A549 (cell line): ENCODE results near the gene CKLF.

Experiments
- CEBPB ChIP-seq, 2 experiments: fragments of >200 bp in 1 of 2; sonication (Bioruptor Twin) in 1 of 2; formaldehyde crosslinking in 1 of 2; IDR thresholded peaks; 2 replicates each; pipeline ENCODE4 v1.6.1; 2012 to 2016
- EP300 ChIP-seq, 2 experiments: fragments of >200 bp; sonication (Bioruptor Twin); formaldehyde crosslinking; IDR thresholded peaks; 2 replicates in 1 of 2; 3 replicates in 1 of 2; pipeline ENCODE4 v1.6.1; 2016 to 2017
- JUN ChIP-seq, 2 experiments: fragments of >200 bp; sonication (Bioruptor Twin); formaldehyde crosslinking; IDR thresholded peaks; 2 replicates in 1 of 2; 3 replicates in 1 of 2; pipeline ENCODE4 v1.6.1; 2016 to 2017
- JUNB ChIP-seq: fragments of >200 bp; sonication (Bioruptor Twin); formaldehyde crosslinking; IDR thresholded peaks from 2 replicates; pipeline ENCODE4 v1.6.1; 2016
- POLR2A ChIP-seq: IDR thresholded peaks from 2 replicates; pipeline ENCODE4 v1.6.1; 2012; ENCODE audit warnings: mild to moderate bottlenecking, low read length
- ZNF302 ChIP-seq: fragments of 250-450 bp; sonication (Bioruptor Pico); IDR thresholded peaks from 2 replicates; pipeline ENCODE4 v1.9.0; 2021; ENCODE audit warnings: inconsistent platforms, mild to moderate bottlenecking, moderate library complexity
- TF ChIP-seq, protein P1 (sequence below): fragments of 200-600 bp; sonication (generic); IDR thresholded peaks from 2 replicates; pipeline ENCODE4 v1.6.1; 2016; ENCODE audit warnings: antibody characterized with exemption, mild to moderate bottlenecking, moderate library complexity
- TF ChIP-seq, protein P2 (sequence below): fragments of >200 bp; sonication (Bioruptor Twin); formaldehyde crosslinking; IDR thresholded peaks from 3 replicates; pipeline ENCODE4 v1.5.1; 2016
- TF ChIP-seq, protein P3 (sequence below): fragments of 250-450 bp; sonication (Bioruptor Pico); IDR thresholded peaks from 2 replicates; pipeline ENCODE4 v1.5.0; 2021; ENCODE audit warnings: mild to moderate bottlenecking, moderate library complexity, borderline replicate concordance

DNA sequence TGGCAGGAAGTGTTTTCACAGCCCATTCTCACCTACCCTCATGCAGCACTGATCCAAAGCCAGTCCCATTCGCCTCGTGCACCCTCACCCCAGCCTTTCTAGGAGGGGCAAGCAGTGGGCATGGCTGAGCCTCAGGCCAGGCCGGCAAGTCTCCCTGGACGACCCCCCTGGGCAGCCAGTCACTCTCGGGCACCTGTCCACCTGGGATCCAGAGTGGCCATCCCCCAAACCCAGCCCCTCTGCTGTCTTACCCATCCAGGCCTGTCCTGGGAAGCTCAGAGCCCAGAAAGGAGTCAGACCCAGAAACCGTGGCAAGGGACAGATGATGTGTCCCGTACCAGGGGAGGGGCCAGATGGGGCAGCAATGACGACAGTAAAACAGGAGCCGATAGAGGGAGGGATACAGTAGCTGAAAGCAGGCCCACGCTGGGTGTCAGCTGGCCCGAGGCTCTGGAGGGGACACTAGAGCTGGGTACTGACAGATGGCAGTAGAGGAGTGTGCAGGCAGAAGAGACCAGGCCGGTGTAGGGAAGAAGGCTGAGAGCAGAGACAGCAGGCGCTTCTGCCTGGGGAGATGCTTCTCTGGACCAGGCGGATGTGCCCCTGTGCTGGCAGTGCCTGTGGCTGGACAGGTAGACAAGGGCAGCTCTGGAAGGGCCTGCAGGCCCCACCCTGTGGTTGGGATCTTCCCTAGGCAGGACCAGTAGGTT is 57.9 kb downstream of the CKLF start:
- TF ChIP-seq, protein P1, sequence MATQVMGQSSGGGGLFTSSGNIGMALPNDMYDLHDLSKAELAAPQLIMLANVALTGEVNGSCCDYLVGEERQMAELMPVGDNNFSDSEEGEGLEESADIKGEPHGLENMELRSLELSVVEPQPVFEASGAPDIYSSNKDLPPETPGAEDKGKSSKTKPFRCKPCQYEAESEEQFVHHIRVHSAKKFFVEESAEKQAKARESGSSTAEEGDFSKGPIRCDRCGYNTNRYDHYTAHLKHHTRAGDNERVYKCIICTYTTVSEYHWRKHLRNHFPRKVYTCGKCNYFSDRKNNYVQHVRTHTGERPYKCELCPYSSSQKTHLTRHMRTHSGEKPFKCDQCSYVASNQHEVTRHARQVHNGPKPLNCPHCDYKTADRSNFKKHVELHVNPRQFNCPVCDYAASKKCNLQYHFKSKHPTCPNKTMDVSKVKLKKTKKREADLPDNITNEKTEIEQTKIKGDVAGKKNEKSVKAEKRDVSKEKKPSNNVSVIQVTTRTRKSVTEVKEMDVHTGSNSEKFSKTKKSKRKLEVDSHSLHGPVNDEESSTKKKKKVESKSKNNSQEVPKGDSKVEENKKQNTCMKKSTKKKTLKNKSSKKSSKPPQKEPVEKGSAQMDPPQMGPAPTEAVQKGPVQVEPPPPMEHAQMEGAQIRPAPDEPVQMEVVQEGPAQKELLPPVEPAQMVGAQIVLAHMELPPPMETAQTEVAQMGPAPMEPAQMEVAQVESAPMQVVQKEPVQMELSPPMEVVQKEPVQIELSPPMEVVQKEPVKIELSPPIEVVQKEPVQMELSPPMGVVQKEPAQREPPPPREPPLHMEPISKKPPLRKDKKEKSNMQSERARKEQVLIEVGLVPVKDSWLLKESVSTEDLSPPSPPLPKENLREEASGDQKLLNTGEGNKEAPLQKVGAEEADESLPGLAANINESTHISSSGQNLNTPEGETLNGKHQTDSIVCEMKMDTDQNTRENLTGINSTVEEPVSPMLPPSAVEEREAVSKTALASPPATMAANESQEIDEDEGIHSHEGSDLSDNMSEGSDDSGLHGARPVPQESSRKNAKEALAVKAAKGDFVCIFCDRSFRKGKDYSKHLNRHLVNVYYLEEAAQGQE: no peak
- TF ChIP-seq POLR2A: no peak
- TF ChIP-seq JUNB: no peak
- TF ChIP-seq, protein P2, sequence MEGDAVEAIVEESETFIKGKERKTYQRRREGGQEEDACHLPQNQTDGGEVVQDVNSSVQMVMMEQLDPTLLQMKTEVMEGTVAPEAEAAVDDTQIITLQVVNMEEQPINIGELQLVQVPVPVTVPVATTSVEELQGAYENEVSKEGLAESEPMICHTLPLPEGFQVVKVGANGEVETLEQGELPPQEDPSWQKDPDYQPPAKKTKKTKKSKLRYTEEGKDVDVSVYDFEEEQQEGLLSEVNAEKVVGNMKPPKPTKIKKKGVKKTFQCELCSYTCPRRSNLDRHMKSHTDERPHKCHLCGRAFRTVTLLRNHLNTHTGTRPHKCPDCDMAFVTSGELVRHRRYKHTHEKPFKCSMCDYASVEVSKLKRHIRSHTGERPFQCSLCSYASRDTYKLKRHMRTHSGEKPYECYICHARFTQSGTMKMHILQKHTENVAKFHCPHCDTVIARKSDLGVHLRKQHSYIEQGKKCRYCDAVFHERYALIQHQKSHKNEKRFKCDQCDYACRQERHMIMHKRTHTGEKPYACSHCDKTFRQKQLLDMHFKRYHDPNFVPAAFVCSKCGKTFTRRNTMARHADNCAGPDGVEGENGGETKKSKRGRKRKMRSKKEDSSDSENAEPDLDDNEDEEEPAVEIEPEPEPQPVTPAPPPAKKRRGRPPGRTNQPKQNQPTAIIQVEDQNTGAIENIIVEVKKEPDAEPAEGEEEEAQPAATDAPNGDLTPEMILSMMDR: no peak
- no peak for TF ChIP-seq CEBPB (IDR thresholded peaks at IDR 0.05)
- TF ChIP-seq, protein P3, sequence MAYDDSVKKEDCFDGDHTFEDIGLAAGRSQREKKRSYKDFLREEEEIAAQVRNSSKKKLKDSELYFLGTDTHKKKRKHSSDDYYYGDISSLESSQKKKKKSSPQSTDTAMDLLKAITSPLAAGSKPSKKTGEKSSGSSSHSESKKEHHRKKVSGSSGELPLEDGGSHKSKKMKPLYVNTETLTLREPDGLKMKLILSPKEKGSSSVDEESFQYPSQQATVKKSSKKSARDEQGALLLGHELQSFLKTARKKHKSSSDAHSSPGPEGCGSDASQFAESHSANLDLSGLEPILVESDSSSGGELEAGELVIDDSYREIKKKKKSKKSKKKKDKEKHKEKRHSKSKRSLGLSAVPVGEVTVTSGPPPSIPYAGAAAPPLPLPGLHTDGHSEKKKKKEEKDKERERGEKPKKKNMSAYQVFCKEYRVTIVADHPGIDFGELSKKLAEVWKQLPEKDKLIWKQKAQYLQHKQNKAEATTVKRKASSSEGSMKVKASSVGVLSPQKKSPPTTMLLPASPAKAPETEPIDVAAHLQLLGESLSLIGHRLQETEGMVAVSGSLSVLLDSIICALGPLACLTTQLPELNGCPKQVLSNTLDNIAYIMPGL (CRISPR knock-in tag): no peak
- no peak for TF ChIP-seq EP300 (IDR thresholded peaks at IDR 0.05)
- no peak for TF ChIP-seq ZNF302 (CRISPR knock-in tag)
- no peak for TF ChIP-seq JUN (IDR thresholded peaks at IDR 0.05)
